Panc1 (cell line): ENCODE measurements around the gene BSX.

Experiments
- SIN3A ChIP-seq: IDR thresholded peaks from 2 replicates; pipeline ENCODE4 v1.6.1; 2012; ENCODE audit warnings: low read depth, mild to moderate bottlenecking, low read length, moderate library complexity, borderline replicate concordance; ENCODE audit not compliant: insufficient read depth
- TF ChIP-seq, protein P1 (sequence below): fragments of 450-650 bp; IDR thresholded peaks from 2 replicates; pipeline ENCODE4 v1.5.1; 2017; ENCODE audit warnings: mild to moderate bottlenecking
- TF ChIP-seq, protein P2 (sequence below), 2 experiments: IDR thresholded peaks; 2 replicates each; pipeline ENCODE4 v1.6.1; 2011 to 2012; ENCODE audit warnings: low read depth in 2 of 2, control low read depth in 1 of 2, low read length in 1 of 2, mild to moderate bottlenecking in 1 of 2, moderate library complexity in 1 of 2; ENCODE audit not compliant: insufficient read depth in 1 of 2

DNA sequence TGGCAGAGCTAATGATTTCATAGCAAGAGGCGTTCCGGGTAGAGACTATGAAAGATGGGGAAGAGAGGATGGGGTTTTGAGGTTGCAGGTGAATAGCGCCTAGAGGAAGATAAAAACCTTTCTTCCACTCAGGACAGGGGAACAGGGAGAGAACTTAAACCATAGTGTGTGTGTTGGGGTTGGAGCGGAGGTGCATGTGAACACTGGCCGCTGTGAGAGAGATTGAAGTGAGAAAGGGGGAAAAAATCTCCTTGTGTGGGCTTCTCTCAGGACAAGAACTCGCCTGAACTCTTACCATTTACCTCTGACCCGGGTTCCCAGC lies 3.4 kb downstream of the BSX start:
- TF ChIP-seq, protein P1, sequence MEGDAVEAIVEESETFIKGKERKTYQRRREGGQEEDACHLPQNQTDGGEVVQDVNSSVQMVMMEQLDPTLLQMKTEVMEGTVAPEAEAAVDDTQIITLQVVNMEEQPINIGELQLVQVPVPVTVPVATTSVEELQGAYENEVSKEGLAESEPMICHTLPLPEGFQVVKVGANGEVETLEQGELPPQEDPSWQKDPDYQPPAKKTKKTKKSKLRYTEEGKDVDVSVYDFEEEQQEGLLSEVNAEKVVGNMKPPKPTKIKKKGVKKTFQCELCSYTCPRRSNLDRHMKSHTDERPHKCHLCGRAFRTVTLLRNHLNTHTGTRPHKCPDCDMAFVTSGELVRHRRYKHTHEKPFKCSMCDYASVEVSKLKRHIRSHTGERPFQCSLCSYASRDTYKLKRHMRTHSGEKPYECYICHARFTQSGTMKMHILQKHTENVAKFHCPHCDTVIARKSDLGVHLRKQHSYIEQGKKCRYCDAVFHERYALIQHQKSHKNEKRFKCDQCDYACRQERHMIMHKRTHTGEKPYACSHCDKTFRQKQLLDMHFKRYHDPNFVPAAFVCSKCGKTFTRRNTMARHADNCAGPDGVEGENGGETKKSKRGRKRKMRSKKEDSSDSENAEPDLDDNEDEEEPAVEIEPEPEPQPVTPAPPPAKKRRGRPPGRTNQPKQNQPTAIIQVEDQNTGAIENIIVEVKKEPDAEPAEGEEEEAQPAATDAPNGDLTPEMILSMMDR: no peak
- TF ChIP-seq, protein P2, sequence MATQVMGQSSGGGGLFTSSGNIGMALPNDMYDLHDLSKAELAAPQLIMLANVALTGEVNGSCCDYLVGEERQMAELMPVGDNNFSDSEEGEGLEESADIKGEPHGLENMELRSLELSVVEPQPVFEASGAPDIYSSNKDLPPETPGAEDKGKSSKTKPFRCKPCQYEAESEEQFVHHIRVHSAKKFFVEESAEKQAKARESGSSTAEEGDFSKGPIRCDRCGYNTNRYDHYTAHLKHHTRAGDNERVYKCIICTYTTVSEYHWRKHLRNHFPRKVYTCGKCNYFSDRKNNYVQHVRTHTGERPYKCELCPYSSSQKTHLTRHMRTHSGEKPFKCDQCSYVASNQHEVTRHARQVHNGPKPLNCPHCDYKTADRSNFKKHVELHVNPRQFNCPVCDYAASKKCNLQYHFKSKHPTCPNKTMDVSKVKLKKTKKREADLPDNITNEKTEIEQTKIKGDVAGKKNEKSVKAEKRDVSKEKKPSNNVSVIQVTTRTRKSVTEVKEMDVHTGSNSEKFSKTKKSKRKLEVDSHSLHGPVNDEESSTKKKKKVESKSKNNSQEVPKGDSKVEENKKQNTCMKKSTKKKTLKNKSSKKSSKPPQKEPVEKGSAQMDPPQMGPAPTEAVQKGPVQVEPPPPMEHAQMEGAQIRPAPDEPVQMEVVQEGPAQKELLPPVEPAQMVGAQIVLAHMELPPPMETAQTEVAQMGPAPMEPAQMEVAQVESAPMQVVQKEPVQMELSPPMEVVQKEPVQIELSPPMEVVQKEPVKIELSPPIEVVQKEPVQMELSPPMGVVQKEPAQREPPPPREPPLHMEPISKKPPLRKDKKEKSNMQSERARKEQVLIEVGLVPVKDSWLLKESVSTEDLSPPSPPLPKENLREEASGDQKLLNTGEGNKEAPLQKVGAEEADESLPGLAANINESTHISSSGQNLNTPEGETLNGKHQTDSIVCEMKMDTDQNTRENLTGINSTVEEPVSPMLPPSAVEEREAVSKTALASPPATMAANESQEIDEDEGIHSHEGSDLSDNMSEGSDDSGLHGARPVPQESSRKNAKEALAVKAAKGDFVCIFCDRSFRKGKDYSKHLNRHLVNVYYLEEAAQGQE (IDR thresholded peaks at IDR 0.05; ENCODE audit: insufficient read depth in 1 of 2, low read depth in 2 of 2, low read length in 1 of 2): no peak
- no peak for TF ChIP-seq SIN3A
